ENCODE measurements around the gene SLC46A2. TPM values are rescaled to one million over a fixed set of nuclear protein-coding genes. Genes with fewer than 3 reads are reported as not detected.
A peak's percentile ranks its signal among the peaks of the same experiment; 100 is the strongest.

SLC46A2 gene
- polyA plus RNA-seq, 3 donors, result 0.06 to 0.44 TPM; not detected in 1

DNA sequence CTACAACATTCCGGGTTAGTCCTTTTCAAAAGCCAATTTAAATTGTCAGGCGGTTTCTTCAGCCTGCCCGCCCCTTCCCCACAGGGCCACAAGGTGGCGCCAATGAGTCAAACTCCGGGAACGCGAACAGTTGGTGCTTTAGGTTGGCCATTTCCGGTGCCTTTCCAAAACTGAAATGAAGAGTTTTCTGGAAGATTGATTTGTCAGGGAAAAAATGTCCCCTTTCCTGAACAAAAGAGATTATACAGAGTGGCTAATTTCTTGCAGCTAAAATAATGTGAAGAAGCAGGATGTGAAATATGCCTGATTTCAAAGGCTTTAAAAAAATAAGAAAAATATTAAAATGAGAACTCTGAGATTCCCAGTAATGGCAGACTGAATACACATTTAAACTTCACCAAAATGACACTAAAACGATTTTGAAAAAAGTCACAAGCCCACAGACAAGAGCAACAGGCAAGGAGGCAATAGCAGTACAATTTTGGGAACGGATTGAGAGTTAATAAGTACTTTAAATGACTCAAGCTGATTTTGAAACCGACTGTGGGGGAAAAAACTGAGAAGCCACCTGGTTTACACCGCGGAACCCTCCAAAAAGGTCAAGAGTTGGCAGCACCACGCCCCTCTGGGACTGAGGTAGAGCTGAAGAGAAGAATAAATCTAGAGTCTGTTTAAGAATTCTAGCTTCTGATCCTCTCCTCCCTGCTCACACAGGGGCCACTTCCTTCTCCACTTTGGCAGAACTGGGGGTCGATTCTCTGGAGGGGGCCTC lies 45.7 kb downstream of the SLC46A2 start:
- peak in 10 of 11 donors; percentile 35 to 77 (median 65) for DNase-seq (ENCODE audit: extremely low read depth in 1 of 11, low read depth in 9 of 11, low spot score in 4 of 11)

DNA sequence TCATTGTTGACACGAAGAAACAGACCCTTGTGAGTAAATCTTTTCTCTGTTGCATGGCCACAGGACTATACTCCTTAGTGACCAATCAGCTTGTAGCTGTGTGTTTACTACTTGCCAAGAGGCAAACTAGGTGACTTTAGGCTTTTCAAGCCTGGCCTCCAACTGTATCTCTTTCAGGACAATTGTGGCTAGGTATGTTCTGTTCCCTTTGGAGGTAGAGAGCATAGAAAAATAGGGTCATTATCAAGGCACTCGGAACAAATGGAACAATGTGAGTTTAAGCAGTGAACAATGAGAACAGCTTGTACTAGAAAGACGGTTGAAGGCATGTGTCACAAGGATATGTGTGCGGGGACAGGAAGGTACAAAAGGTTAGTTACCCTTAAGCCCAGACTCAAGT lies 48.1 kb downstream of the SLC46A2 start:
- no peak for DNase-seq (ENCODE audit: extremely low read depth in 1 of 11, low read depth in 9 of 11, low spot score in 4 of 11)

DNA sequence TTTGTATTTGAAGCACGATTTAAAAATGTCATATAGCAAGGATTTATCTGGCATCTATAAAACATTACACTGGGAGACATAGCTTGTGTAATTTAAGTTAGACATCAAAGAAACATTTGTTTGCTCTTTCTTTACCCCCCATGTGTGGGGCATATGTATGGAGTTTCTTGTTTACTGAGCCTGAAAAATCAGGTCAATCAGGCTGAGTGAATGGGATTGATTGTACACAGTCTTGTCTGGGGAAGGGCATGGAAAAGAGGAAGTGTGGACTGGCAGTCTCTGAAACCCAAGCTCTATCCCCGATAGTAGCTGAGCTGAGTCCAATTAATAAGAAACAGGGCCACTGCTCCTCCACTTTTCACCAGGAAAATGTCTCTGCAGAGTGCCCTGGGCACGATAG lies 49.4 kb downstream of the SLC46A2 start:
- DNase-seq (ENCODE audit: extremely low read depth in 1 of 11, low read depth in 9 of 11, low spot score in 4 of 11), result no peak

DNA sequence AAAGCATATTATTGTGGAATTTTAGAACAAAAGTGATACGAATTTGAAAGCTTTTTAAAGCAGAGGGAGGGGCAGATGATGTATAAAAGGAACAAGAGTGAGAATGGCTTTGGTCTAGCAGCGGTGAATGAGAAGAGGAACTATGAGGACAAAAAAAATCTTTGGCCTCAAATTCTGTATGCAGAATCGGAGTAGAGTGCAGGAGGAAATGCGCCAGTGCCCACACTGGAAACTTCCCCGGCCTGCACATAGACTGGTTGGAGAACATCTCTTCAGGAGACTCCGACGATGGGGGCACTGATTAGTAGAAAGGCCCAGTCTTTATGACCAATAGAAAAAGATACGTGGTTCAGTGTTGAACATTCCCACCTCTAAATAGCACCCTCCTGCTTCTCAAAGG lies 51.3 kb downstream of the SLC46A2 start:
- no peak for DNase-seq (ENCODE audit: extremely low read depth in 1 of 11, low read depth in 9 of 11, low spot score in 4 of 11)

DNA sequence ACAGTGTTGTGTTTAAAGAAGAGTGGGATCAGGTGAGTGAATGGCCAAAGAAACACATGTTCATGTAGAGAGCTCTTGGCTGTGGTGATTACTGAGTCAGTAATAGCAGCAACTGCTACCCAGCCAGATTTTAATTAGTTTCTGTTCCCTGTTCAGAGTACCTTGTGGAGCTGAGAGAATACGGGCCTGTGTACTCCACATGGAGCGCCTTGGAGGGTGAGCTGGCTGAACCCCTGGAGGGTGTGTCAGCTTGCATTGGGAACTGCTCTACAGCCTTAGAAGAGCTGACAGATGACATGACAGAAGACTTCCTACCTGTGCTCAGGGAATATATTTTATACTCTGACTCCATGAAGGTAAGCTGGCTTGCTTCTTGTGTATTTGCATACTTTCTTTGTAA lies 52.3 kb downstream of the SLC46A2 start:
- no peak for DNase-seq (ENCODE audit: extremely low read depth in 1 of 11, low read depth in 9 of 11, low spot score in 4 of 11)

DNA sequence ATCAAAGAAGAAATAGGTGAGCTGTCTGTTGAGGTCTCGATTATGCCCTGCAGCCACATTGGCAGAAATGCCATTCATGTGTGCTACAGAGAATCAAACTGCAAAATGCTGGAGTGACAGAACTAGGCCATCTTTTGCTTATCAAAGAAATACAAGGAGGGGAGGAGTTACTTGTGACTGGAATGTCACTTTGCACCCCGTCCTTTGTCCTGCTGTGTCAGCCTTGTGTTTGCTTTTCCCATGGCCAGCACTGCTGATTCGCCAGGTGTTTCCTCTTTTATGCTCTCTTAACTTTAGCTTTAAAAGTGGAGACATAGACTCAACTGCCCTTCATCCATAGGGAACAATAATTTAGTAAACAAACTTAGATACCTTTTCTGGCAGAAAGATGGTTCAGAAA lies 54.3 kb downstream of the SLC46A2 start:
- DNase-seq (ENCODE audit: extremely low read depth in 1 of 11, low read depth in 9 of 11, low spot score in 4 of 11), result no peak

DNA sequence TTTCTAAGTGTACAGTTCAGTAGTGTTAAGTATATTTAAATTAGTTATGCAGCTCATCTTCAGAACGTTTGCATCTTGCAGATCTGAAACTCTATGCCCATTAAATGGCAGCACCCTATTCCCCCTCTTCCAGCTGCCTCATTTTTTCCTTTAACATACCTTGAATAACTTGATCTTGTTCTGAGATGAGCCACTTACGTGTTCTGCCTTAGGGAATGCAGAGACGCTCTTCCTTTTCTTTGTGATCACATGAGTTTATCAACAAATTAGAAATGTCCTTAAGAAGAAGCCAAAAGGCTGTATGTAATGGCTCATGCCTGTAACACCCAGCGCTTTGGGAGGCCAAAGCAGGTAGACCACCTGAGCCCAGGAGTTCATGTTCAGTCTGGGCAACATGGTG lies 57.6 kb downstream of the SLC46A2 start:
- DNase-seq (ENCODE audit: extremely low read depth in 1 of 11, low read depth in 9 of 11, low spot score in 4 of 11), result no peak

DNA sequence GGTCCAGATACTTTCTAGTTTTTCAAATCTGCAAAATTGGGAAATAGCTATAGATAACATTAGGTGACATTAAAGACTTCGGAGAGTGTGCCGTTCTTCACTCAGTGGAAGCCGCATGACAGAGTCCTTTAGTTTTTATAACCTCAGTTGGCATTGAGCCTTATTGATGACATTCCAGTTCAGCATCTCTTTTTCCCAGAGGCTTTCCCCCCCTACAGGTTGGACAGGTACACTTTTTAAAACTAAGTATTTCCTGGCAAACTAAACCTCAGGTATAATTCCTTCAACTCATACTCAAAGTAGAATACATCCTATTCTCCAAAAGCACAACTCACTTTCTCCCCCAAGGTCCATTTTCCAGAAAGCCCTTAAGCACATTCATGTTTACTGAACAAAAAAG lies 58.7 kb downstream of the SLC46A2 start:
- DNase-seq (ENCODE audit: extremely low read depth in 1 of 11, low read depth in 9 of 11, low spot score in 4 of 11), result no peak

DNA sequence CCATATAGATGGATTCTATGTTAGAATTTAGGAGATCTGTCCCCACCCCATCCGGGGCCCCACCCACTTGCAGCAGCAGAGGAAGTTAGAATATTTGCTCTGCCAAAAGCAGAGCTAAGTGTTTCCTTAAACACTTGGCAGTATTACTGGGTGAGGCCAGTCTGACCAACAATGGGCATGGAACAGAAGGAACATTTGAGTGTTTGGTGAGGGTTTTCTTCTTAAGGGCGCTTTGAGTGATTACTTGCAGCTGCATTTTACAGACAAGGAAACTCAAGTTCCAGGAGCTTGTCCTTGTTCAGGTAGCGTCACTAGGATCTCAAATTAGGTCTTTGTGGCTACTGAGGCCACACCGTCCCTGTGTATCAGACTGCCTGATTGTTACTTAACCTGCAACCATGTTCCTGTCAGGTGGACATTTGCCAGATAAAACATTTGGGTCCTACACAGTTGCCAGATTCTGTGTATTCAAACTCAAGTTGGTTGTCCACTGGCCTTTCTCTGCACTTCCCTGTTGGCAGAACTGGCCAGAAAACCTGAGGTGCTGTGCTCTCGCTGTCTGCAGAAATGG lies 59.3 kb downstream of the SLC46A2 start:
- DNase-seq (ENCODE audit: extremely low read depth in 1 of 11, low read depth in 9 of 11, low spot score in 4 of 11), result no peak

Other genes starting within 250 kb of the SLC46A2 start
- 10 to 100 TPM; 30.0 to 35.7 (median 30.8) TPM for gene INIP, start 172.8 kb downstream of the SLC46A2 start, polyA plus RNA-seq (ENCODE audit: insufficient read length in 3 of 3)
- gene SNX30, start 140.1 kb downstream of the SLC46A2 start, polyA plus RNA-seq (ENCODE audit: insufficient read length in 3 of 3), result 10 to 100 TPM; 19.2 to 21.6 (median 20.8) TPM
- gene ZNF883, start 121.3 kb upstream of the SLC46A2 start, polyA plus RNA-seq (ENCODE audit: insufficient read length in 3 of 3), result 10 to 100 TPM in 1 of 3 donors, 1 to 10 TPM in 2; 7.8 to 11.2 (median 9.0) TPM
- 10 to 100 TPM; 11.1 to 13.5 (median 13.0) TPM for gene ZFP37, start 165.8 kb upstream of the SLC46A2 start, polyA plus RNA-seq (ENCODE audit: insufficient read length in 3 of 3)

Measured in renal cortex interstitium (tissue), 11 donors.